PC-3 (cell line): ENCODE results near the gene GBX1.

Experiments used
- EZH2phosphoT487 ChIP-seq: fragments of 300-600 bp; sonication (generic); IDR thresholded peaks from 2 replicates; pipeline ENCODE4 v1.6.1; 2018; ENCODE audit warnings: mild to moderate bottlenecking, antibody characterized with exemption, low read length, borderline replicate concordance
- TF ChIP-seq, protein P1 (sequence below): fragments of 300-600 bp; sonication (generic); conservative IDR thresholded peaks from 2 replicates; pipeline ENCODE4 v1.5.1; 2017; ENCODE audit warnings: antibody characterized with exemption, low read depth, mild to moderate bottlenecking, low read length

DNA sequence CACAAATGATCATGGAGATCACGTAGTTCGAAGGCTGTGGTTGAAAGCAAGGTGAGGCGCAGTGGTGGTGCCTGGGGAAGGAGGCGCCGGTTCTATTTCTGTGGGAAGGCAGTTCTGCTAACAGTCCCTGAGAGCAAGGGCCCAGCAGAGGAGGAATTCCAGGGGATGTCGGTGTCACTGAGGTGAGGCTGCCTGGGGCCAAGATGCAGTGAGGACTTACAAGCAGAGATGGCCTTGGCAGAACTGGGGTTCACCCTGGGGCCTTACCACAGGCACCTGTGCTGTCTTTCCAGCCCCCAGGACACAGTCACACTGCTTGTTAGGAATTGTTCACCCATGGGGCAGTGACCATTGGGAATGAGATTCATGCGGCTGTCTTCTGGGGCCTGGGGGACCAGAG lies 26.7 kb downstream of the GBX1 start:
- TF ChIP-seq, protein P1, sequence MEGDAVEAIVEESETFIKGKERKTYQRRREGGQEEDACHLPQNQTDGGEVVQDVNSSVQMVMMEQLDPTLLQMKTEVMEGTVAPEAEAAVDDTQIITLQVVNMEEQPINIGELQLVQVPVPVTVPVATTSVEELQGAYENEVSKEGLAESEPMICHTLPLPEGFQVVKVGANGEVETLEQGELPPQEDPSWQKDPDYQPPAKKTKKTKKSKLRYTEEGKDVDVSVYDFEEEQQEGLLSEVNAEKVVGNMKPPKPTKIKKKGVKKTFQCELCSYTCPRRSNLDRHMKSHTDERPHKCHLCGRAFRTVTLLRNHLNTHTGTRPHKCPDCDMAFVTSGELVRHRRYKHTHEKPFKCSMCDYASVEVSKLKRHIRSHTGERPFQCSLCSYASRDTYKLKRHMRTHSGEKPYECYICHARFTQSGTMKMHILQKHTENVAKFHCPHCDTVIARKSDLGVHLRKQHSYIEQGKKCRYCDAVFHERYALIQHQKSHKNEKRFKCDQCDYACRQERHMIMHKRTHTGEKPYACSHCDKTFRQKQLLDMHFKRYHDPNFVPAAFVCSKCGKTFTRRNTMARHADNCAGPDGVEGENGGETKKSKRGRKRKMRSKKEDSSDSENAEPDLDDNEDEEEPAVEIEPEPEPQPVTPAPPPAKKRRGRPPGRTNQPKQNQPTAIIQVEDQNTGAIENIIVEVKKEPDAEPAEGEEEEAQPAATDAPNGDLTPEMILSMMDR = no peak
- TF ChIP-seq EZH2phosphoT487 = no peak
